Coronary artery (tissue), 2 donors: Measurements from ENCODE around the gene POU2AF2.

ENCODE experiments used
- DNase-seq: peaks from one replicate; pipeline ENCODE4 v3.0.0-alpha.2; 2017; ENCODE audit warnings: low spot score
- H3K27ac ChIP-seq, 2 donors: fragments of 200-600 bp; sonication (generic); one replicate each; pipeline ENCODE4 v1.5.1; 2016 to 2019
- H3K4me3 ChIP-seq: fragments of 200-600 bp; sonication (generic); 2 replicates; pipeline ENCODE4 v1.5.1; 2016; ENCODE audit warnings: mild to moderate bottlenecking, moderate library complexity
- TF ChIP-seq, protein P1 (sequence below): fragments of 200-600 bp; sonication (generic); IDR thresholded peaks from one replicate; pipeline ENCODE4 v1.5.1; 2019; ENCODE audit warnings: antibody characterized with exemption

POU2AF2 gene

DNA sequence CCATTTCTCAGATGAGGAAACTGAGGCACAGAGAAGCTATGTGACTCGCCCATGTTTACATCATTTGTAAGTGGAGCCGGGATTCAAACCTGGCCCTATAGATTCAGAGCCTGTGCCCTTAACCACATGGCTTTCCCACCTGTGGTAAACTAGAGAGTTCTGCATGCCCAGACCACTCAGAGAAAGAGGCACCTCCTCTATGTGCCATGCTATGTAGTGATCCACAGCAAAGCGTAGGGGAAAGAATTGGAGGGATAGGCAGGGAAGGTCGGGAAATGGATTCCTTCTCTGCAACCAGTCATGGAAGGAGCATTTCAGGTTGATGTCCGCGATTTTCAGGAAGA is 15.4 kb upstream of the POU2AF2 start:
- H3K27ac ChIP-seq, result no peak overlapping the region
- DNase-seq, result no peak
- TF ChIP-seq, protein P1, sequence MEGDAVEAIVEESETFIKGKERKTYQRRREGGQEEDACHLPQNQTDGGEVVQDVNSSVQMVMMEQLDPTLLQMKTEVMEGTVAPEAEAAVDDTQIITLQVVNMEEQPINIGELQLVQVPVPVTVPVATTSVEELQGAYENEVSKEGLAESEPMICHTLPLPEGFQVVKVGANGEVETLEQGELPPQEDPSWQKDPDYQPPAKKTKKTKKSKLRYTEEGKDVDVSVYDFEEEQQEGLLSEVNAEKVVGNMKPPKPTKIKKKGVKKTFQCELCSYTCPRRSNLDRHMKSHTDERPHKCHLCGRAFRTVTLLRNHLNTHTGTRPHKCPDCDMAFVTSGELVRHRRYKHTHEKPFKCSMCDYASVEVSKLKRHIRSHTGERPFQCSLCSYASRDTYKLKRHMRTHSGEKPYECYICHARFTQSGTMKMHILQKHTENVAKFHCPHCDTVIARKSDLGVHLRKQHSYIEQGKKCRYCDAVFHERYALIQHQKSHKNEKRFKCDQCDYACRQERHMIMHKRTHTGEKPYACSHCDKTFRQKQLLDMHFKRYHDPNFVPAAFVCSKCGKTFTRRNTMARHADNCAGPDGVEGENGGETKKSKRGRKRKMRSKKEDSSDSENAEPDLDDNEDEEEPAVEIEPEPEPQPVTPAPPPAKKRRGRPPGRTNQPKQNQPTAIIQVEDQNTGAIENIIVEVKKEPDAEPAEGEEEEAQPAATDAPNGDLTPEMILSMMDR, result no peak
- H3K4me3 ChIP-seq, result peak overlapping the region; percentile 74

DNA sequence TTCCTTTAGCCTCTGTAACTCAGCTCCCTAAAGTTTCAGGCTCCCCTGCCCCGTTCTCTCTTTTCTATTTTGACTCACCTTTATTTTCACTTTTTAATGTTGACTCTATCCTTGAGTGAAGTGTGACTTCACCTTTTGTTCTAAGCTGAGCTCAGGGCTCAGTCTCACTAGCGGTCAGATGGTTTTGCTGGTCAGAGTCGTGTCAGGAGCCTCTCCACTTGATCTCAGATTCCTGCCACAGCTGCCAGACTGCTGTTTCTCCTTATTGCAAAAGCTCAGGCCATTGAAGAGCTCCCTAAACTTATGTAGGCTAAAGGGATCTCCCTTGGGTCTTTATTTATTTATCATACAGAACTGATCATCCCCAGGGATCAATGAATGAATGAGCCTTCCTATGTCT is 13.7 kb upstream of the POU2AF2 start:
- Histone ChIP-seq H3K27ac (no peak overlapping the region), H3K4me3 (no peak overlapping the region)
- DNase-seq, result no peak
- TF ChIP-seq, protein P1, result no peak

DNA sequence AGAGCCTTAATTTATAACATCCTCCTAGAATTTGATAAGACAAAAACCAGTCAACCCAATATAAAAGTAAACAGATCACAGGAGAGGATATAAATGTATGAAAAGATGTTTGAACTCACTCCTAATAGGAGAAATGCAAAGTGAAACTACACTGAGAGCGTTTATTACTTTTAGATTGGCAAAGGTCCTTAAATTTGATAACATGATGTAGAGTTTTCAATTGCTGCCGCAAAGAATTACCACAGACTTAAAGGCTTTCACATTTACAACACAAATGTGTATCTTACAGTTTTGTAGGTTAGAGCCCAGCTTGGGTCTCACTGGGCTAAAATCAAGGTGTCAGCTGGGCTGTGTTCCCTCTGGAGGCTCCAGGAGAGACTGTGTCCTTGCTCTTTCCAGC is 9.1 kb upstream of the POU2AF2 start:
- H3K27ac ChIP-seq, result no peak overlapping the region
- TF ChIP-seq, protein P1, result no peak
- DNase-seq, result no peak
- peak overlapping the region; percentile 45 for H3K4me3 ChIP-seq

DNA sequence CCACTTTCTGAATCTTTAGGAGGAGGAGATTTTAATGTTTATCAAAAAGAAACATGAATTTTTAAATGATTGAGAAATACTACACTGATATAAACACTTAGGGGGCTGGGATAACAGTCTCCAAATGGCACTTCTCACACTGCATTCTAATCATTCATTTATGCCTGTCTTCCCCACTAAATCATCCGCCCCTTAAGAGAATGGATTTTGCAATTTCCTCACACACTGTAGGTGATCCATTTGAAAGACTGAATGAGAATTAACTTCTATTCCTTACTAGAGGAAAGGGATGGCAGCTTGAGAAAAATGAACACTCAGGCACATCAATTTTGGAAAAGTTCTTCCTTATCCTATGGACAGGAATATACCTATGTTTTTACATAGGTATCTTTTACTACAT is 7.6 kb upstream of the POU2AF2 start:
- Histone ChIP-seq H3K4me3 (no peak overlapping the region), H3K27ac (no peak overlapping the region)
- TF ChIP-seq, protein P1, result no peak
- DNase-seq, result no peak

DNA sequence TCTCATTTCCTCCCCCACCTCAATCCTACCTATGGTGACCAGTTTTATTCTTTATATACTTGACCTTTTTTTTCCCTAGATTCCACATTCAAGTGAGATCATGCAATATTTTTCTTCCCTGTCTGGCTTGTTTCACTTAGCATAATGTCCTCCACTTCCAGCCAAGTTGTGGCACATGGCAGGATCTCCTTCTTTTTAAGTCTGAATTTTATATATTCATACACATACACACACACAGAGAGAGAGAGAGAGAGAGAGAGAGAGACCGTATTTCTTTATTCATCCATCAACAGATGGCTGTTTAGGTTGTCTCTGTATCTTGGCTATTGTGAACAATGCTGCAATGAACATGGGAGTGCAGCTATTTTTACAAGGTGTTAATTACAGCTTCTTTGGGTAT is 1.4 kb downstream of the POU2AF2 start:
- no peak for DNase-seq
- Histone ChIP-seq H3K4me3 (no peak overlapping the region), H3K27ac (no peak overlapping the region)
- TF ChIP-seq, protein P1, result no peak

DNA sequence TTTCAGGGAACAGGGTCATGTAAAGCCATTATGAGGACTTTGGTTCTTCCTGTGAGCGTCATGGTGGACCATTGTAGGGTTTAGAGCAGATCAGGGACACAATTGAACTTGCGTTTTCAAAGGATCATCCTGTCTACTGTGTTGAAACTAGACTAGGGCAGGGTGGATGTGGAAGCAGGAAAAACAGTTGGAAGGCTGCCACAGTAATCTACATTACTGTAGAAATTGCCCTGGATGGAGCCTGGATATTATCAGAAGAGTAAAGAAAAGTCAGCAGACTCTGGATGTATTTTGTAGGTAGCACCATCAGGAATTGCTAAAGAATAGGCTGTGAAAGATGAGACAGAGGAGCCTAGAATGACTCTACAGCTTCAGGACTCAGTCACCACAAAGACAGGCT is 5.4 kb downstream of the POU2AF2 start:
- Histone ChIP-seq H3K27ac (no peak overlapping the region), H3K4me3 (no peak overlapping the region)
- TF ChIP-seq, protein P1, result no peak
- no peak for DNase-seq

DNA sequence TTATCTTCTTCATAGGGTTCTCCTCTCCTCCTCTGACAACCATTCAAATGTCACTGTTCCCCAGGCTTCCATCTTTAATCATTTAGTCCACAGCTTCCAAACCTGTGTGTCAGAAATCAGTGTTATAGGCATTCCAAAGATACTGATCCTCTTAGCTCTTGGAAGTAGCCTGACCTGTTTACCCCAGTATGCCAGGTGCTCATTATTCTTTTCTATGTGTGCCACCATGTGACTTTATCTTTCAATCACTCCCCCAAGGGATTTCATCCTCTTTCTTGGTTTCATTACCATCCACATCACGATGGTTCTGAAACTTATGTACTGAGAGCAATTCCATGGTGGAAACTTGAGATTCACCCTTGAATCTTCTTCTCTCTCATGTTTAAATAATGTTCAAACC is 7.6 kb downstream of the POU2AF2 start:
- TF ChIP-seq, protein P1, result no peak
- Histone ChIP-seq H3K27ac (no peak overlapping the region), H3K4me3 (no peak overlapping the region)
- no peak for DNase-seq
